Measurements from ENCODE around the gene ALMS1.
"Not testable (repeated sequence)": the region's sequence is repeated elsewhere in the genome, so short reads cannot be mapped to it uniquely, and the experiment has no call there.

ALMS1 gene

GRCh38 chr2:73385504-73386341 lies at the start of gene ALMS1:
TSS of gene ALMS1 (plus strand) at chr2:73385836. CDS start at chr2:73385869, 33 bp downstream.
- peak; percentile 95 for DNase-seq (ENCODE audit: low spot score)
- TF ChIP-seq CTCF (IDR thresholded peaks at IDR 0.05; ENCODE audit: extremely low read depth, missing control alignments) = peak; percentile 5

GRCh38 chr2:73337828-73338227 lies 47.8 kb upstream of the ALMS1 start:
- no peak for DNase-seq (ENCODE audit: low spot score)
- no peak for TF ChIP-seq CTCF (IDR thresholded peaks at IDR 0.05; ENCODE audit: extremely low read depth, missing control alignments)

- TF ChIP-seq CTCF (IDR thresholded peaks at IDR 0.05; ENCODE audit: extremely low read depth, missing control alignments) = no peak
- DNase-seq (ENCODE audit: low spot score) = no peak
Observed at GRCh38 chr2:73339201-73339600, 46.4 kb upstream of the ALMS1 start.

- no peak for DNase-seq (ENCODE audit: low spot score)
- TF ChIP-seq CTCF (IDR thresholded peaks at IDR 0.05; ENCODE audit: extremely low read depth, missing control alignments) = no peak
Observed at GRCh38 chr2:73341039-73341438, 44.6 kb upstream of the ALMS1 start.

- no peak for TF ChIP-seq CTCF (IDR thresholded peaks at IDR 0.05; ENCODE audit: extremely low read depth, missing control alignments)
- no peak for DNase-seq (ENCODE audit: low spot score)
Observed at GRCh38 chr2:73343992-73344391, 41.6 kb upstream of the ALMS1 start.

GRCh38 chr2:73344747-73345146 lies 40.9 kb upstream of the ALMS1 start:
- not testable (repeated sequence) for DNase-seq (ENCODE audit: low spot score)

- TF ChIP-seq CTCF (IDR thresholded peaks at IDR 0.05; ENCODE audit: extremely low read depth, missing control alignments) = no peak
- DNase-seq (ENCODE audit: low spot score) = no peak
Observed at GRCh38 chr2:73350035-73350691, 35.5 kb upstream of the ALMS1 start.
